Measurements from ENCODE around the gene TMEM47. TPM values are rescaled to one million over a fixed set of nuclear protein-coding genes. Genes with fewer than 3 reads are reported as not detected.

TMEM47 gene
- total RNA-seq, 4 donors from 2014 or later = 7.8 to 12.7 (median 10.5) TPM

DNA sequence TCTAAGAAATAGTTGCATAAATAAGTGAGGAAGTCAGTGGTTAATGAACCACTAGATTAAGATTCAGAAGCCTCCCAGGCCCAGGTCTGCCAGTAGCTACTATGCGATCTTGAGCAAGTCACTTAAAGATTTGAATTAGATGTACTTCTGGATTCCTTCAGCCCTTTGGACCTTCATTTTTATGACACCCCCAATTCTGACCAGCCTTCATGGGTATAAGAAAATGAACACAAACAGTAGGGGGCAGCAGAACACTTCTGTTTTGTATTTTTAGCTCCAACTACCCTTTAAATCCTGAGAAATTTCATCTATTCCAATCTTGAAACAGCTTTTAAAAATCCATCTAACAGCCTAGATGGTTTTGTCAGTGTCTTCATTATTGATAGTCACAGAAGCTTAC, 19.0 kb downstream of the TMEM47 start:
- no peak for DNase-seq (ENCODE audit: low spot score in 2 of 2)
- Histone ChIP-seq H3K4me1 (no peaks in the 10 kb centered on the region), H3K9me3 (no peaks in the 10 kb centered on the region), H3K36me3 (no peaks in the 10 kb centered on the region), H3K27ac (no peak overlapping the region), H3K27me3 (no peaks in the 10 kb centered on the region), H3K4me3 (no peak overlapping the region)
- TF ChIP-seq, protein P1, sequence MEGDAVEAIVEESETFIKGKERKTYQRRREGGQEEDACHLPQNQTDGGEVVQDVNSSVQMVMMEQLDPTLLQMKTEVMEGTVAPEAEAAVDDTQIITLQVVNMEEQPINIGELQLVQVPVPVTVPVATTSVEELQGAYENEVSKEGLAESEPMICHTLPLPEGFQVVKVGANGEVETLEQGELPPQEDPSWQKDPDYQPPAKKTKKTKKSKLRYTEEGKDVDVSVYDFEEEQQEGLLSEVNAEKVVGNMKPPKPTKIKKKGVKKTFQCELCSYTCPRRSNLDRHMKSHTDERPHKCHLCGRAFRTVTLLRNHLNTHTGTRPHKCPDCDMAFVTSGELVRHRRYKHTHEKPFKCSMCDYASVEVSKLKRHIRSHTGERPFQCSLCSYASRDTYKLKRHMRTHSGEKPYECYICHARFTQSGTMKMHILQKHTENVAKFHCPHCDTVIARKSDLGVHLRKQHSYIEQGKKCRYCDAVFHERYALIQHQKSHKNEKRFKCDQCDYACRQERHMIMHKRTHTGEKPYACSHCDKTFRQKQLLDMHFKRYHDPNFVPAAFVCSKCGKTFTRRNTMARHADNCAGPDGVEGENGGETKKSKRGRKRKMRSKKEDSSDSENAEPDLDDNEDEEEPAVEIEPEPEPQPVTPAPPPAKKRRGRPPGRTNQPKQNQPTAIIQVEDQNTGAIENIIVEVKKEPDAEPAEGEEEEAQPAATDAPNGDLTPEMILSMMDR (IDR thresholded peaks at IDR 0.05) = peak in 1 of 2 donors; percentile 16
- TF ChIP-seq POLR2A (IDR thresholded peaks at IDR 0.05) (no peak), EP300 (IDR thresholded peaks at IDR 0.05) (no peak)
- WGBS = 43% methylated on average over 1 of the region's 1 CpG

DNA sequence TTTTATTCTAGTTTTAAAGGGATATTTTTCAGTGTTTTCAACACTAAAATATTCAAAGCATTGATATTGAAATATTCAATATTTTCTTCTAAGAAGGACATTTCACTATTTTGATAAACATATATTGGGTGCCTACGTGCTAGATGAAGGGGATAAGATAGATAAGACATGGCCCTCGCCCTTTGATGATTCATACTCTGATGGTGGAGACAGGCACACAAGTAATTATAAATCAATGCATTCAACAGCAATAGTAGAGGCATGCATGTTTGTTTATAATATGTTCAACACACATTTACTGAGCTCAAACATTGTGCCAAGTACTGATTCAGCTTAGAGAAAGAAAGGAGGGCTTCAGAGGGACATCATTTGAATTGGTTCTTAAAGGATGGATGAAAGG, 22.7 kb downstream of the TMEM47 start:
- WGBS = 19% methylated on average over 2 of the region's 2 CpGs
- H3K9me3 ChIP-seq = no peaks in the 10 kb centered on the region
- H3K4me1 ChIP-seq = no peaks in the 10 kb centered on the region
- no peak overlapping the region for H3K4me3 ChIP-seq
- no peak overlapping the region for H3K27ac ChIP-seq
- no peaks in the 10 kb centered on the region for H3K27me3 ChIP-seq
- no peaks in the 10 kb centered on the region for H3K36me3 ChIP-seq
- no peak for DNase-seq (ENCODE audit: low spot score in 2 of 2)
- TF ChIP-seq EP300 (IDR thresholded peaks at IDR 0.05) (no peak), POLR2A (IDR thresholded peaks at IDR 0.05) (no peak), POLR2AphosphoS5 (IDR thresholded peaks at IDR 0.05) (no peak)
- TF ChIP-seq, protein P1 (IDR thresholded peaks at IDR 0.05) = no peak

DNA sequence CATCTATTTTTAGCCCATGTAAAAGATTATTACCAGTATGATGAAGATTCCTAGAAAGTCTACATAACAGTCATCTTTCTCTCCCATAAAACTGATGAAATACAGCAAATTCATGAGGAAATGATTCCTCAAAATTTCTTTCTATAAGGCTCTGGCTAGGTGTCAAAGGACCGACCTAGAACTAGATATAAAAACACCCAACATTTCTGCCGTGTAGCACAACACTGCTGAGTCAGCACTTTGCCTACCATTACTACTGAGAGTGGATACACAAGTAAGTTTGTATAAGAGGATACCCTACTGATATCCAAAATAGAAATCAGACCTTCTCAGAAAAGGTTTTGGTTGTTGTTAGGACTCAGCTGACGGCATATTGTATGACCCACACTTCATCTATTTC, 24.7 kb downstream of the TMEM47 start:
- 56% methylated on average over 3 of the region's 3 CpGs for WGBS
- Histone ChIP-seq H3K4me3 (no peak overlapping the region), H3K9me3 (no peaks in the 10 kb centered on the region), H3K27ac (no peak overlapping the region), H3K4me1 (no peaks in the 10 kb centered on the region), H3K36me3 (no peaks in the 10 kb centered on the region), H3K27me3 (no peaks in the 10 kb centered on the region)
- TF ChIP-seq EP300 (IDR thresholded peaks at IDR 0.05) (no peak), POLR2A (IDR thresholded peaks at IDR 0.05) (no peak), POLR2AphosphoS5 (IDR thresholded peaks at IDR 0.05) (no peak)
- TF ChIP-seq, protein P1 (IDR thresholded peaks at IDR 0.05) = no peak
- DNase-seq (ENCODE audit: low spot score in 2 of 2) = no peak

DNA sequence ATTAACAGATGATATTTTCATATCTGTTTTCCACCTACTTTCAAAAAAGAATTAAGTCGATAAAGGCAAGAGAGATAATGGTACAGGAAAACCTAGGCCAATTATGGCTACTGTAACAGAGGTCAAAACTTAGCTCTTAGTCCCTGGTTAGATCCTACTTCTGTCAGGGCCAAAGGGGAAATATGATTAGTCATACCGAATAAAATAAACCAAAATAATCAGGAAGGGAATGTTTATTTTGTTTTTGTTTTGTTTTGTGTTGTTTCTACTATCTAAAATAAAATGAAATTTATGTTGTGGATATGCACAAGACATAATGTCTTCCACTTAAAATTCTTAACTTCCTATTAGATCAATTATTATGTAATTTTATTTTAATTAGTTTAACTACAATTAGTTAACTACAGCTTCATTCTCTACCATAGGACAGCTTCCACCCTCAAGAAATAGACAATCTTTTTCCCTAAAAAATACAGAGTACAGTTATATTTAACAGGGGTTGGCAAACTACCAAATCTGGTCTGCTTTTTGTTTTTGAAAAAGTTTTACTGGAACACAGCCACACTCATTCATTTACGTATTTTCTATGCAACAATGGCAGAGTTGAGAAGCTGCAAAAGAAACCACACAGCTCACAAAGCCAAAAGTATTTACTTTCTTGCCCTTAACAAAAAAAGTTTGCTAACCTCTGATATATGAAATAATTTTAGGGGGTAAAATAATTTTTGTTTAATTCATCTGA, 25.4 kb downstream of the TMEM47 start:
- Histone ChIP-seq H3K27me3 (no peaks in the 10 kb centered on the region), H3K36me3 (no peaks in the 10 kb centered on the region), H3K4me1 (no peaks in the 10 kb centered on the region), H3K4me3 (no peak overlapping the region), H3K27ac (no peak overlapping the region), H3K9me3 (no peaks in the 10 kb centered on the region)
- DNase-seq (ENCODE audit: low spot score in 2 of 2) = no peak
- TF ChIP-seq EP300 (IDR thresholded peaks at IDR 0.05) = no peak
- no peak for TF ChIP-seq POLR2AphosphoS5 (IDR thresholded peaks at IDR 0.05)
- no peak for TF ChIP-seq POLR2A (IDR thresholded peaks at IDR 0.05)
- TF ChIP-seq, protein P1 (IDR thresholded peaks at IDR 0.05) = no peak
- 55% methylated on average over 3 of the region's 3 CpGs for WGBS

DNA sequence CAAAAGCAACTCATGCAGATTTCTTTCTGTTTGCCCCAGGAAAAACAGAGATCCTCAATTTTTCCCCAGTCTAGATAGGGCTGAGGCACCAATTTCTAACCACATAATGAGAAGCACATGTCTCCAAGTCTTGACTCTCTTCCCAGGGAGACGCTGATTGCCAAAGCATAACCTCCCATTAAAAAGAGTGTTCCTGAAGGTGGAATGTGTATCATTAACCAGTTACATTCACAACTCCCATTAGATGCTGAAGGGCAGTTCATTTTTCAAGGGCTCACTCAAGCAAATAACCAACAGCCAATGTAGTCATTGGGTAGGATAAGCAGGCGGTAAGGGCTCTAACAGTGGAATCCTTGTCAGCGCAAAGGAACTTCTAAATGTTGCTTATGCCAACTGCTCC, 27.5 kb downstream of the TMEM47 start:
- H3K4me3 ChIP-seq = no peak overlapping the region
- TF ChIP-seq, protein P1 (IDR thresholded peaks at IDR 0.05) = no peak
- TF ChIP-seq EP300 (IDR thresholded peaks at IDR 0.05) (no peak), POLR2AphosphoS5 (IDR thresholded peaks at IDR 0.05) (no peak), POLR2A (IDR thresholded peaks at IDR 0.05) (no peak)
- H3K36me3 ChIP-seq = no peaks in the 10 kb centered on the region
- WGBS = 58% methylated on average over 2 of the region's 3 CpGs
- no peak for DNase-seq (ENCODE audit: low spot score in 2 of 2)
- H3K27me3 ChIP-seq = no peaks in the 10 kb centered on the region
- H3K9me3 ChIP-seq = no peaks in the 10 kb centered on the region
- no peaks in the 10 kb centered on the region for H3K4me1 ChIP-seq
- no peak overlapping the region for H3K27ac ChIP-seq
